ENCODE measurements around the gene OST4. TPM values are rescaled to one million over a fixed set of nuclear protein-coding genes. Genes with fewer than 3 reads are reported as not detected.

The OST4 gene
- polyA plus RNA-seq, 1 donor (not counting 4 experiments of a cell fraction or from before 2014, with no cell fraction given): 393 TPM

GRCh38 chr2:27073782-27074181, 2.3 kb upstream of the OST4 start:
- Histone ChIP-seq H3K4me2 (ENCODE audit: control insufficient read depth, extremely low read depth, insufficient read depth, low read depth, low read length) (no peak overlapping the region), H3K9me3 (ENCODE audit: control insufficient read depth, low read depth, low read length) (no peaks in the 10 kb centered on the region), H3K27ac (ENCODE audit: control insufficient read depth, insufficient read depth, low read length) (no peak overlapping the region), H3K27me3 (ENCODE audit: control insufficient read depth, extremely low read depth, insufficient read depth, low read length) (no peaks in the 10 kb centered on the region), H3K9ac (ENCODE audit: control insufficient read depth, extremely low read depth, insufficient read depth, low read length) (no peak overlapping the region), H4K20me1 (ENCODE audit: control insufficient read depth, extremely low read depth, insufficient read depth, low read length) (no peaks in the 10 kb centered on the region), H3K79me2 (ENCODE audit: control insufficient read depth, insufficient read depth, low read length) (peaks cover 27% of the 10 kb centered on the region), H3K4me3 (ENCODE audit: control insufficient read depth in 2 of 3, extremely low read depth in 1 of 3, insufficient read depth in 2 of 3, low read depth in 1 of 3, low read length in 3 of 3) (no peak overlapping the region), H3K36me3 (ENCODE audit: control insufficient read depth in 2 of 2, extremely low read depth in 1 of 2, insufficient read depth in 2 of 2, low read length in 2 of 2) (peaks cover 5 to 13% of the 10 kb centered on the region in 2 experiments), H3K9me1 (ENCODE audit: control insufficient read depth, extremely low read depth, insufficient read depth, low read length) (no peaks in the 10 kb centered on the region), H3K4me1 (ENCODE audit: control insufficient read depth, extremely low read depth, insufficient read depth, low read length) (peaks cover 23% of the 10 kb centered on the region), H2AFZ (ENCODE audit: control insufficient read depth, low read length) (no peak overlapping the region)
- TF ChIP-seq CTCF (optimal IDR thresholded peaks at IDR 0.05 in 1 of 3, IDR thresholded peaks at IDR 0.05 in 1 of 3, conservative IDR thresholded peaks at IDR 0.05 in 1 of 3; ENCODE audit: extremely low read depth in 1 of 3, insufficient read depth in 2 of 3, low read length in 3 of 3): no peak
- no peak for TF ChIP-seq EZH2 (IDR thresholded peaks at IDR 0.05; ENCODE audit: low read length)
- DNase-seq (ENCODE audit: low read depth, low spot score) (no peak), FAIRE-seq (no peak)
- dilution Hi-C loops (cut with MboI; ENCODE audit: extremely low pct_ligation_motif_present, low sequenced_read_pairs): no loop called here

- Histone ChIP-seq H4K20me1 (ENCODE audit: control insufficient read depth, extremely low read depth, insufficient read depth, low read length) (no peaks in the 10 kb centered on the region), H3K4me2 (ENCODE audit: control insufficient read depth, extremely low read depth, insufficient read depth, low read depth, low read length) (no peak overlapping the region), H3K27ac (ENCODE audit: control insufficient read depth, insufficient read depth, low read length) (no peak overlapping the region), H3K79me2 (ENCODE audit: control insufficient read depth, insufficient read depth, low read length) (peaks cover 34% of the 10 kb centered on the region), H3K4me3 (ENCODE audit: control insufficient read depth in 2 of 3, extremely low read depth in 1 of 3, insufficient read depth in 2 of 3, low read depth in 1 of 3, low read length in 3 of 3) (no peak overlapping the region), H3K27me3 (ENCODE audit: control insufficient read depth, extremely low read depth, insufficient read depth, low read length) (no peaks in the 10 kb centered on the region), H3K9me1 (ENCODE audit: control insufficient read depth, extremely low read depth, insufficient read depth, low read length) (no peaks in the 10 kb centered on the region), H2AFZ (ENCODE audit: control insufficient read depth, low read length) (no peak overlapping the region), H3K36me3 (ENCODE audit: control insufficient read depth in 2 of 2, extremely low read depth in 1 of 2, insufficient read depth in 2 of 2, low read length in 2 of 2) (peaks cover 8 to 21% of the 10 kb centered on the region in 2 experiments), H3K9me3 (ENCODE audit: control insufficient read depth, low read depth, low read length) (no peaks in the 10 kb centered on the region), H3K4me1 (ENCODE audit: control insufficient read depth, extremely low read depth, insufficient read depth, low read length) (peaks cover 23% of the 10 kb centered on the region), H3K9ac (ENCODE audit: control insufficient read depth, extremely low read depth, insufficient read depth, low read length) (no peak overlapping the region)
- DNase-seq (ENCODE audit: low read depth, low spot score) (no peak), FAIRE-seq (no peak)
- TF ChIP-seq EZH2 (IDR thresholded peaks at IDR 0.05; ENCODE audit: low read length) (no peak), CTCF (optimal IDR thresholded peaks at IDR 0.05 in 1 of 3, IDR thresholded peaks at IDR 0.05 in 1 of 3, conservative IDR thresholded peaks at IDR 0.05 in 1 of 3; ENCODE audit: extremely low read depth in 1 of 3, insufficient read depth in 2 of 3, low read length in 3 of 3) (no peak)
- dilution Hi-C loops (cut with MboI; ENCODE audit: extremely low pct_ligation_motif_present, low sequenced_read_pairs): no loop called here
Measured at GRCh38 chr2:27072920-27073319, 1.5 kb upstream of the OST4 start.
